ENCODE data around the gene ADIPOQ. TPM values are rescaled to one million over a fixed set of nuclear protein-coding genes. Genes with fewer than 3 reads are reported as not detected.

The ADIPOQ gene
- total RNA-seq, 1 donor from 2014 or later, result 0.69 TPM

DNA sequence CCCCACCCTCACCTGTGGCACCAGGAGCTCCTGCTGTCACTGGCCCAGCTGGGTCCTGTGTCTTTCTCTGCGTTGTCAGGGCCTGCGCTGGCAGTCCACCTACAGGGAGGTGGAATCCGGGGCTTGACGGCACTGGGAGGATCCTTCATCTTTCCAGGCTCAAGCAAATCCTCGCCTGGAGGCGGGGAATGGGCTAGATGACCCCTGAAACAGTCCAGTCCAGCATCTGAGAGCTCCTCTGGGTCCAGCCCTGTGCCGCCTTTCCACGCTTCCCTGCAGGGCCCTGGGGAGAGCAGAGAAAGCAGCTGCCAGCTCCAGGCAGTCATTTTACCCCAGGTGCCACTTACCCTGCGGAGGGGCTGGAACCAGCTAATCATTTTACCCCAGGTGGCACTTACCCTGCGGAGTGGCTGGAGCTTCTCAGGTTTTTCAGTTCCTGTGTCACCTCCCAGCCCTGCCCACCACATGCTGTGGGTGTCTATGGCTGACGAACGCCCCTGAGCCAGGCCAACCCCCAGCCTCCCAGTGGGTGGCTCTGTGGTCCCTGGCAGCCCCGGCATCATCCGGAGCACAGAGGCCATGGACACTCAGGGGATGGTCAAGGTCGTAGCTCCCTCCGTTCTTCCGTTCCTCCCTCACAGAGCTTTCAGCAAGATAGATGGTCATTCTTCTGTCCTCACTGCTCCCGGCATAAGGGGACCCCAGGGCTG, 17.9 kb upstream of the ADIPOQ start:
- TF ChIP-seq, protein P1, sequence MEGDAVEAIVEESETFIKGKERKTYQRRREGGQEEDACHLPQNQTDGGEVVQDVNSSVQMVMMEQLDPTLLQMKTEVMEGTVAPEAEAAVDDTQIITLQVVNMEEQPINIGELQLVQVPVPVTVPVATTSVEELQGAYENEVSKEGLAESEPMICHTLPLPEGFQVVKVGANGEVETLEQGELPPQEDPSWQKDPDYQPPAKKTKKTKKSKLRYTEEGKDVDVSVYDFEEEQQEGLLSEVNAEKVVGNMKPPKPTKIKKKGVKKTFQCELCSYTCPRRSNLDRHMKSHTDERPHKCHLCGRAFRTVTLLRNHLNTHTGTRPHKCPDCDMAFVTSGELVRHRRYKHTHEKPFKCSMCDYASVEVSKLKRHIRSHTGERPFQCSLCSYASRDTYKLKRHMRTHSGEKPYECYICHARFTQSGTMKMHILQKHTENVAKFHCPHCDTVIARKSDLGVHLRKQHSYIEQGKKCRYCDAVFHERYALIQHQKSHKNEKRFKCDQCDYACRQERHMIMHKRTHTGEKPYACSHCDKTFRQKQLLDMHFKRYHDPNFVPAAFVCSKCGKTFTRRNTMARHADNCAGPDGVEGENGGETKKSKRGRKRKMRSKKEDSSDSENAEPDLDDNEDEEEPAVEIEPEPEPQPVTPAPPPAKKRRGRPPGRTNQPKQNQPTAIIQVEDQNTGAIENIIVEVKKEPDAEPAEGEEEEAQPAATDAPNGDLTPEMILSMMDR (IDR thresholded peaks at IDR 0.05; ENCODE audit: borderline replicate concordance), result no peak
- Histone ChIP-seq H3K27me3 (ENCODE audit: low read depth) (peaks cover 51% of the 10 kb centered on the region), H3K4me1 (peaks cover 26% of the 10 kb centered on the region), H3K27ac (replicated peaks) (no peak overlapping the region), H3K4me3 (no peak overlapping the region), H3K9me3 (replicated peaks) (no peaks in the 10 kb centered on the region), H3K36me3 (no peaks in the 10 kb centered on the region)
- intact Hi-C loops (cut with micrococcal nuclease), result no loop called here
- no peak for DNase-seq

DNA sequence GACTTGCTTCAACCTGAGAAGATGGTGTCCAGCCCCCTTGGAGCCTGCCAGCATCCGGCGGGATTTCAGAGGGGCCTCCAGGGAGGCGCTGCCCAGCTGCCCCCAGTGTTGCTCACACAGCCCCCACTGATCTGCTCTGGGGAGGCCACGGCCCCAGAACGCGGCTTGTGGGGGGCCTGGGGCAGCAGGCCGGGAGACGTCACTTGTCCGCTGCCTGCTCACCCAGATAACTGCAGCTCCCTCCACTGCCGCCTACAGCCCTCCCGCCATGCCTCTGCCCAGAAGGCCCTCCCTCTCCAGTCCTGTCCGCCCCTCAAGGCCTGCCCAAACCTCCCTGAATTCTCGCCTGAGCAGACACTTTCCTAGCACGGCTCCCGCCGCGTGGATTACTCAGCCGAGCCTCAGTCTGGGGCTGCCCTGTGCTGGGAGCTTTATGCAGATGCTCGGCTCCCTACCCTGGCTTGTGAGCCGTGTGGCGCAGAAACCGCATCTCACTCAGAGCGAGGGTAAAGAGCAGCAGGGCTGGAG, 17.2 kb upstream of the ADIPOQ start:
- no peaks in the 10 kb centered on the region for H3K9me3 ChIP-seq (replicated peaks)
- no peak overlapping the region for H3K27ac ChIP-seq (replicated peaks)
- no peak for DNase-seq
- intact Hi-C loops (cut with micrococcal nuclease), result no loop called here
- H3K27me3 ChIP-seq (ENCODE audit: low read depth), result peaks cover 59% of the 10 kb centered on the region
- TF ChIP-seq, protein P1 (IDR thresholded peaks at IDR 0.05; ENCODE audit: borderline replicate concordance), result no peak
- peaks cover 26% of the 10 kb centered on the region for H3K4me1 ChIP-seq
- H3K36me3 ChIP-seq, result no peaks in the 10 kb centered on the region
- H3K4me3 ChIP-seq, result no peak overlapping the region

GRCh38 chr3:186825872-186826409, 16.6 kb upstream of the ADIPOQ start:
- intact Hi-C loops (cut with micrococcal nuclease), result no loop called here
- Histone ChIP-seq H3K27me3 (ENCODE audit: low read depth) (peaks cover 65% of the 10 kb centered on the region), H3K4me3 (peak overlapping the region; percentile 87)

GRCh38 chr3:186826410-186826975, 16.0 kb upstream of the ADIPOQ start:
- peaks cover 26% of the 10 kb centered on the region for H3K4me1 ChIP-seq
- no peaks in the 10 kb centered on the region for H3K9me3 ChIP-seq (replicated peaks)
- no peak for DNase-seq
- H3K4me3 ChIP-seq, result peak overlapping the region; percentile 87
- TF ChIP-seq, protein P1 (IDR thresholded peaks at IDR 0.05; ENCODE audit: borderline replicate concordance), result no peak
- intact Hi-C loops (cut with micrococcal nuclease), result no loop called here
- peaks cover 70% of the 10 kb centered on the region for H3K27me3 ChIP-seq (ENCODE audit: low read depth)
- H3K36me3 ChIP-seq, result no peaks in the 10 kb centered on the region
- no peak overlapping the region for H3K27ac ChIP-seq (replicated peaks)

More at GRCh38 chr3:186825872-186826409, 16.6 kb upstream of the ADIPOQ start:
- no peak for DNase-seq
- Histone ChIP-seq H3K36me3 (no peaks in the 10 kb centered on the region), H3K9me3 (replicated peaks) (no peaks in the 10 kb centered on the region), H3K4me1 (peaks cover 26% of the 10 kb centered on the region), H3K27ac (replicated peaks) (no peak overlapping the region)
- TF ChIP-seq, protein P1 (IDR thresholded peaks at IDR 0.05; ENCODE audit: borderline replicate concordance), result no peak

DNA sequence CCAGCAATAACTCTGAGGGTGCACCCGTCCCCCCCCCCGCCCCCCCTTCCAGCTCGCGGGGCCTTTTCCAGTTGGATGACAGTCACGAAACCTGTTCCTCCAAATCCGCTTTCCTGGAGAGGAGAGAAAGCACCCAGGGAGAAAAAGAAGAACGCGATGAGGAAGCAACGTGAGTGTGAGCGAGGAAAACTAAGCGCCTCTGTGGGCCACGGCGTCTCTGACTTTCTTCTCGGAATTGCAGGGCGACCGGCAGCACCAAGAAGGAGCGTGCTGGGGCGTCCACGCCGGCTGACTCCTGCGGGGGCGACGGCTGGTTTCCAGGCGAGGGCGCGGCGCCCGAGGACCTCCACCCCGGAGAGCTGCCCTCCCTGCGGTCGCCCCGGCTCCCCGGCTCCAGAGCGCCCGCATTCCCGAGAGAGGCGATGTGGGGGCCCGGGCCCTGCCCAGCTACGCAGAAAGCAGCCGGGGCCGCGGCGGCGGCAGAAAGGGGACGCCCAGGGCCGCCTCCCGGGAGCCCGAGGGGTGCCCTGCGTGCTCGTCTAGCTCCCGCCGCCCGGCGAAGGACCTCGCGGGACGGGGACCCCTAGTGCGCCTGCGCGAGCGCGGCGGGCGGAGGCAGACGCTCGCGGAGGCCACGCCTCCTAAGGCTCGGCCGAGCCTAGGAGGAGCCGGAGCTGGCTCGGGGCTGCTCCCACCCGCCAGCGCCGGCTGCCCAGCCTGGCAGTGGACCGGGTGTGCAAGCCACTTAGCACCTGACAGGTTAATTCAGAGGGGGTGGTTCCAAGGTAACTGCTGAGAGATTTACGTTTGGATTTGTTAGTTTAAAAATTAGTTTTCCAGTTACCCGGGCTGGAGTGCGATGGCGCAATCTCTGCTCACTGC, 15.3 kb upstream of the ADIPOQ start:
- Histone ChIP-seq H3K36me3 (no peaks in the 10 kb centered on the region), H3K27ac (replicated peaks) (peak overlapping the region; percentile 61), H3K4me1 (peaks cover 26% of the 10 kb centered on the region), H3K27me3 (ENCODE audit: low read depth) (peaks cover 78% of the 10 kb centered on the region), H3K4me3 (peak overlapping the region; percentile 87), H3K9me3 (replicated peaks) (no peaks in the 10 kb centered on the region)
- TF ChIP-seq, protein P1 (IDR thresholded peaks at IDR 0.05; ENCODE audit: borderline replicate concordance), result no peak
- peak; percentile 82 for DNase-seq
- intact Hi-C loops (cut with micrococcal nuclease), result no loop called here

Data from left ventricle myocardium inferior (tissue), 1 donor.